Large intestine (tissue), 3 donors: ENCODE data around the gene SOST. TPM values are rescaled to one million over a fixed set of nuclear protein-coding genes. Genes with fewer than 3 reads are reported as not detected.

Source experiments
- DNase-seq, 2 donors: peaks; one replicate each; pipeline versions ENCODE4 v3.0.0 to v3.0.0-alpha.2; 2013
- H3K27ac ChIP-seq: one replicate; pipeline ENCODE4 v1.5.1; 2013; ENCODE audit warnings: low read length
- H3K27me3 ChIP-seq: 2 replicates; pipeline ENCODE4 v1.6.1; 2013; ENCODE audit warnings: low read length; ENCODE audit not compliant: control insufficient read depth, insufficient read depth
- H3K36me3 ChIP-seq: 2 replicates; pipeline ENCODE4 v1.6.1; 2013; ENCODE audit warnings: low read length; ENCODE audit not compliant: control insufficient read depth, insufficient read depth
- H3K4me1 ChIP-seq: one replicate; pipeline ENCODE4 v1.6.1; 2013; ENCODE audit warnings: low read length; ENCODE audit not compliant: control insufficient read depth, insufficient read depth
- H3K4me3 ChIP-seq: one replicate; pipeline ENCODE4 v1.5.1; 2013; ENCODE audit warnings: low read length
- H3K9me3 ChIP-seq: one replicate; pipeline ENCODE4 v1.6.1; 2013; ENCODE audit warnings: mild to moderate bottlenecking, low read depth, low read length, moderate library complexity; ENCODE audit not compliant: control insufficient read depth
- WGBS: methylation state at CpG from one replicate; pipeline ENCODE4 v1.1.5; 2013; ENCODE audit warnings: low lambda C conversion rate; ENCODE audit not compliant: insufficient coverage; 5-methylcytosine and 5-hydroxymethylcytosine counted together
- polyA plus RNA-seq: library from polyadenylated mRNA; unstranded; fragments of 120-200 nt; gene quantifications from one replicate; pipeline ENCODE4 v1.2.1, GENCODE V29; 2013

Gene SOST
- polyA plus RNA-seq, 1 donor, result not detected

DNA sequence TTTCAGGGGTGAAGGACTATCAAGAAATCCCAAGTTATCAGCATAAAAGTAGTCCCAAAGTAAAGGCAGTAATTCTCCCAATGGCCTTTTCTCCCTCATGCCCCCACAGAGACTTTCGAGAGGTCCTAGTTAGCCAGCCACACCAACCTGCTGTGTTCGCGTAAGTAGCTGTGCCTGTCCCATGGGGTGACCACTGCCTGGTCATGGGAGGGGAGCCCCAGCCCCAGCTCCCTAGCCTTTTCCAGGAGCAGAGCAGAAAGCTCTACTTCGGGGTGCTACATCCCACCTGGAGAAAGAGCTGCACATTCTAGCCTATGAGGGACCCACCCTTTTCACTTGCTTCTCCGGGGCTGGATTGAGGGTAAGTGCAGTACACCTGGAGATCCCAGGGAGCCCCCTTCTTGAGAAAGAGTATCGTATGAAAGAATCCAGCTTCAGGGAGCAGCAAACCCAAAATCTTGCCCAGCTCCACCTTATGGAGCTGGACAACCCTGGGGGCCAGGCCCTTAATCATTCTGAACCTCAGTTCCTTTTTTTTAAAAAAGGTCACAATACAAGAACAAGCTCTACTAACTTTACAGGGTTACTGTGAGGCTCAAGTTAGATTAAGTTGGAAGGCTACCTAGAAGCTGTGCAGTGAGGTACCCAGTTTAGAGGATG is 8.6 kb upstream of the SOST start:
- H3K9me3 ChIP-seq, result no peaks in the 10 kb centered on the region
- peaks cover 51% of the 10 kb centered on the region for H3K36me3 ChIP-seq
- no peak overlapping the region for H3K4me3 ChIP-seq
- H3K27ac ChIP-seq, result no peak overlapping the region
- no CpG with 5 or more reads among the region's 6 CpGs for WGBS
- H3K27me3 ChIP-seq, result no peaks in the 10 kb centered on the region
- H3K4me1 ChIP-seq, result no peaks in the 10 kb centered on the region
- no peak for DNase-seq

DNA sequence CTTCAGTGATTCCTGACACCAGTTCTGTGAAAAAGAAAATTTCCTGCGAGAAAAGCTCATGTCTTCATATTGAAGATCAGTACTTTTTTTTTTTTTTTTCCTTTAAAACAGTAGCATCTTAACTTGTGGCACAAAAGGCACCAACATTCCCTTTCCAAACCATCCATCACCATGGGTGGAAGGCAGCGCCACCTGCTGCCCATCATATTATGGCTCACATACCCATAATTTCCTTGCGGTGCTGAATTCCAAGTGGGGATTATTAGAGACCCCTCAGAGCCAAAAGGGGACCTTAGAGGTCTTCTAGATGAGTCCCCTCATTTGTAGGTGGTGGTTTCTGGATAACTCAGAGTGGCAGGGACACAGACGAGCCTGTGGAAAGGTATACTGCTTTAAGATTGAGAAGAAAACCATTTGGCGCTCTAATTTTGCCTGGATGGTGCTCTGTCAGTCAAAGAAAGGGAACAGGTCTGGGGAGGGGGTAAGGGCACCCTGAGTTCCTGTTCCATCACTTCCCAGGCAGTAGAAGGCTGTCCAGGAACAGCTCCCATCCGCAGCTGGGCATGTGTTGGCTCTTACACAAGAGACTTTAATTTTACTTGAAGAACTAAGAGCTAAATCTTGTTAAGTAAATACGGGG is 7.9 kb upstream of the SOST start:
- DNase-seq, result peak in 1 of 2 donors; percentile 16
- Histone ChIP-seq H3K9me3 (no peaks in the 10 kb centered on the region), H3K4me3 (no peak overlapping the region), H3K4me1 (no peaks in the 10 kb centered on the region), H3K27ac (no peak overlapping the region), H3K27me3 (no peaks in the 10 kb centered on the region), H3K36me3 (peaks cover 46% of the 10 kb centered on the region)
- WGBS, result 60% methylated on average over 3 of the region's 7 CpGs

DNA sequence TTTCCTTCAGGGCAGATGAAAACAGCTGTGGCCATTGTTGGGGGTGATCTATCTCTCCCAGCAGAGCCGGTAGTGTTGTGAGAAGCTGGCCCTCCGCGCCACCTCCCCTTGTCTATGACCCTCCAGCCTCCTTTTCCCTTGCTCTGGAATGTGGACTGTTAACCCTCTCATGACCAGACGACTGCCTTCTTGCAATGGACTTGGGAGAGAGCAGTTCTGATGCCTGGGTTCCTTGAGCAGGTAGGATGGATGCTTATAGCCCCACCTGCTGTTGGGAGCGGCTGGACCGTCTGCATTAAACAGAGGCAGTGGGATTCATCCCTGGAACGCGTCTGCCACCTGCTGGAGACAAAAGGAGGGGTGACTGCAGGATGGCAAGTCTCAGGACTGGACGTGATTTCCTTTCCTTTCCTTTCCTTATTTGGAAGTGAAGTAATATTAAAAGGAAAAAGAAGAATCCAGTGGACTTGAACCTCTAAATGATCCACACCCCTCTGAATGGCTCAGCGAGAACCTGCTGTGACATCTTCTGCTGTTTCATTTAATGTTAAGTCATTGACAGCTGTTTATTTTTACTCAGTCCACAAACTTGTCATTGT is 1.8 kb upstream of the SOST start:
- no peaks in the 10 kb centered on the region for H3K36me3 ChIP-seq
- no peak overlapping the region for H3K4me3 ChIP-seq
- WGBS, result no CpG with 5 or more reads among the region's 10 CpGs
- H3K27me3 ChIP-seq, result peaks cover 25% of the 10 kb centered on the region
- peak; percentile 93 to 94 for DNase-seq
- H3K4me1 ChIP-seq, result peaks cover 6% of the 10 kb centered on the region
- peak overlapping the region; percentile 30 for H3K27ac ChIP-seq
- H3K9me3 ChIP-seq, result peaks cover 2% of the 10 kb centered on the region

DNA sequence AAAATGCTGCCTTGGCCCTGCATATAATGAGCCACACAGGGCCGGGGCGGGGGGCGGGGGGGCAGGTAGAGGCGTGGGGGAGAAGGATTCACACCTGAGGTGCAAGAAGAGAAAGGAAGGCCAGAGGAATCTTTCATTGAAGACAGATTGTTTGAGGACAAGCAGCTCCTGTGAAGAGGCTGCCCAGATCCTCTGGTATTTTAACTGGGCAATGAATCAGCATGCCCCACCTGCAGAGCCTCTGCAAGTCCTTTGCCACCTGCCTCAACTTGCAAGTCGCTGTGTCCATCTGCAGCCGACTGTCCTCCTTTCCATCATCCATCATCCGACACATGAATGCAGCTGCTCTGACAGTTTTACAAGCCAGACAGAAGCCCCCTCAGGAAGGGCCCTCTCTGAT is 1.2 kb upstream of the SOST start:
- Histone ChIP-seq H3K4me1 (peaks cover 6% of the 10 kb centered on the region), H3K27ac (no peak overlapping the region), H3K4me3 (no peak overlapping the region), H3K27me3 (peaks cover 30% of the 10 kb centered on the region), H3K9me3 (peaks cover 7% of the 10 kb centered on the region), H3K36me3 (no peaks in the 10 kb centered on the region)
- no peak for DNase-seq
- WGBS, result no CpG with 5 or more reads among the region's 7 CpGs

DNA sequence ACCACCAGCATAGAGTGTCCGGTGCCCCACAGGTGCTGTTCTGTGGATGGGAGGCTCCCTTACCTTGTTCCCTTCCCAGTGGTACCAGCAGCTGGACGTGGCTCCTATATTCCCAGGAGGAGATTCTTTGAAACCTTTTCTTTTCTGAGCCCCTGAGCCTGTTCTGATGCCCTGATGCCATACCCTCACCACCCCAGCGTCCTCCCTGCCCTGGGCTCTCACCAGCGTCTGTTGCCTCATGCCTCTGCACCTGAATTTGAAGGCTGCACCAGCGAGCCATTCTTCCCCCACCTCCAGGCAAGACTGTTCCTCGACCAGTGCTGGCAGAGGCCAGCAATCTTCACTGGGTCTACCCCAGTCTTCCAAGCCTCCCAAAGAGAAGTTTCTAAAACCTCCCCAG is 505 bp downstream of the SOST start:
- Histone ChIP-seq H3K9me3 (peaks cover 7% of the 10 kb centered on the region), H3K4me3 (no peak overlapping the region), H3K4me1 (peaks cover 6% of the 10 kb centered on the region), H3K27me3 (peaks cover 42% of the 10 kb centered on the region), H3K36me3 (no peaks in the 10 kb centered on the region), H3K27ac (no peak overlapping the region)
- 100% methylated on average over 1 of the region's 6 CpGs for WGBS
- DNase-seq, result no peak

DNA sequence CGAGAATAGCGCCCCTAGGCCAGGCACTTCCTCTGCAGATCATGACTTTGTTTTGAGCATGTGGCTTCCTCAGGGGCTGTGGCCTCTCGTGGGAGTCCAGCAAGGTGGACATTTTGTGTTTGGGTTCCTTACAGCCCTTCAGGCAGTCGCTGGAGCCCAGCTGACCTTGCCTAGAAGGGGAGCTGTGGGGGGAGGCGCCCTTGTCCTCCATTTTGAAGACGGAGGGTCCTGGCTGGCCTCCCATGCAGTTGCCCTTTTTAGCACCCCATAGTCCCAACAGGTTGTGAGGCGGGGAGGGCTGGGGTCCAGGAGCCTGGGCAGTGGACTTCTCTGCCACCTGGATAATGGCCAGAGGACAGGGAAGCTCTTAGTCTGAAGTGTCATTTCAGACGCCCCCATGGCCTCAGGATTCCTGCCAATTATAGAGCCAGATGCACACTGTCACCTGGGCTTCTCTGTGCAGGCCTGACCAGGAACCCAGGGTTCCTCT is 1.4 kb downstream of the SOST start:
- peaks cover 44% of the 10 kb centered on the region for H3K27me3 ChIP-seq
- peaks cover 6% of the 10 kb centered on the region for H3K4me1 ChIP-seq
- H3K27ac ChIP-seq, result no peak overlapping the region
- H3K4me3 ChIP-seq, result no peak overlapping the region
- H3K36me3 ChIP-seq, result no peaks in the 10 kb centered on the region
- DNase-seq, result no peak
- peaks cover 7% of the 10 kb centered on the region for H3K9me3 ChIP-seq
- WGBS, result no CpG with 5 or more reads among the region's 8 CpGs

DNA sequence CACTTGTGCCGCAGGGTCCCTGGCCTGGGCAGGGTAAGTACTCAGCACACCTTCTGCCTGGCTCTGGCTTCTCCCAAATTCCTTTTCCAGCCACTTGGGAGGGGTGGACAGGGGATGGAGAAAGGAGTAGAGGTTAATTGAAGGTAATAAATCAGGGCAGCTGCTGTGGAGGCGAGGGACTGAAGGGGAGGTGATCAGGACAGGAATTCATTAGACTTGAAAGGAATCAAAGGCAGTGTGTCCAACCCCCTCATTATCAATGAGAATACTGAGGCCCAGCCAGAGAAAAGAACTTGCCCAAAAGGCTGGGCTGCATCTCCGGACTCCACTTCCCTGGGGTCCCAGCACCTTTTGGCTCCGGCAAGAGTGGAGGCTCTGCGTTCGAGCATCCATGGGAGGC is 2.4 kb downstream of the SOST start:
- no peaks in the 10 kb centered on the region for H3K36me3 ChIP-seq
- H3K4me1 ChIP-seq, result peaks cover 6% of the 10 kb centered on the region
- WGBS, result 83% methylated on average over 1 of the region's 6 CpGs
- H3K27me3 ChIP-seq, result peaks cover 44% of the 10 kb centered on the region
- H3K27ac ChIP-seq, result no peak overlapping the region
- H3K4me3 ChIP-seq, result no peak overlapping the region
- no peak for DNase-seq
- peaks cover 7% of the 10 kb centered on the region for H3K9me3 ChIP-seq

DNA sequence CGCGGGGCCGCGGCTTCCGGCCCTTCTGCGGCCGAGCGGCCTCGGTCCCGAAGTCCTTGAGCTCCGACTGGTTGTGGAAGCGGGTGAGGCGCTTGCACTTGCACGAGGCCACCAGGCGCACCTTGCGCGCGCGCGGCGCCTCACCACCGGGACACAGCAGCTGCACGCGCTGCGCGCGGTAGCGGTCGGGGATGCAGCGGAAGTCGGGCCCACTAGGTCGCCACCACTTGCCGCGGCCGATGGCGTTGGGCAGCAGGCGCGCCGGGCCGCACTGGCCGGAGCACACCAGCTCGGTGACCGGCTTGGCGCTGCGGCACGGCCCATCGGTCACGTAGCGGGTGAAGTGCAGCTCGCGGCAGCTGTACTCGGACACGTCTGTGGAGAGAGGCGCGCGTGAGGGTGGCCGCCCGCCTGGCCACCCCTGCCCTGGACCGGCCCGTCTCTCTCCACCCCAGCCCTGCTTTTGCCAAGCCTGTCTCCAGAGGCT is 3.2 kb downstream of the SOST start:
- no peak overlapping the region for H3K4me3 ChIP-seq
- H3K27ac ChIP-seq, result no peak overlapping the region
- peaks cover 47% of the 10 kb centered on the region for H3K27me3 ChIP-seq

DNA sequence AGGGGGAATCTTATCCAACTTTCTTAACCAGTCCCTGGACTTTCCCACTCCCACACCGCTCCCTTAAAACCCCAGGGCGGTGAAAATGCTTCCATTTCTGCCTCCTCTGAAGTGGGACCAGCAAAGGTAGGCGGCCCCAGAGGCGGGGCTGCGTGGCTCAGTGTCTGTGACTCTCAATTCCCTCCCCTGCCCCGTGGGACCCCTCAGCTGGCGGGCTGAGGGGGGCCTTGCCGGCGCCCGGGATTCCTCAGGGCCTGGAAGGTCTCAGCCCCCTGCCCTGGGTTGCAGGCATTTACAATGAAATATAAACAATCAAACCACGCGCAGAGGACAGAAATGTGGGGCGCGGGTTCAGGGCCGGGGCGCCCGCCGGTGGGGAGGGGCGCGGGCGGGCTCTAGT is 3.6 kb downstream of the SOST start:
- Histone ChIP-seq H3K27me3 (peaks cover 47% of the 10 kb centered on the region), H3K9me3 (peaks cover 7% of the 10 kb centered on the region), H3K27ac (no peak overlapping the region), H3K4me3 (no peak overlapping the region), H3K4me1 (no peaks in the 10 kb centered on the region), H3K36me3 (no peaks in the 10 kb centered on the region)
- DNase-seq, result no peak
- whole genome bisulfite sequencing, result no CpG with 5 or more reads among the region's 21 CpGs

More for the DNA sequence above, 3.2 kb downstream of the SOST start:
- H3K36me3 ChIP-seq, result no peaks in the 10 kb centered on the region
- DNase-seq, result peak; percentile 45 to 64
- WGBS, result no CpG with 5 or more reads among the region's 60 CpGs
- peaks cover 7% of the 10 kb centered on the region for H3K9me3 ChIP-seq
- no peaks in the 10 kb centered on the region for H3K4me1 ChIP-seq

DNA sequence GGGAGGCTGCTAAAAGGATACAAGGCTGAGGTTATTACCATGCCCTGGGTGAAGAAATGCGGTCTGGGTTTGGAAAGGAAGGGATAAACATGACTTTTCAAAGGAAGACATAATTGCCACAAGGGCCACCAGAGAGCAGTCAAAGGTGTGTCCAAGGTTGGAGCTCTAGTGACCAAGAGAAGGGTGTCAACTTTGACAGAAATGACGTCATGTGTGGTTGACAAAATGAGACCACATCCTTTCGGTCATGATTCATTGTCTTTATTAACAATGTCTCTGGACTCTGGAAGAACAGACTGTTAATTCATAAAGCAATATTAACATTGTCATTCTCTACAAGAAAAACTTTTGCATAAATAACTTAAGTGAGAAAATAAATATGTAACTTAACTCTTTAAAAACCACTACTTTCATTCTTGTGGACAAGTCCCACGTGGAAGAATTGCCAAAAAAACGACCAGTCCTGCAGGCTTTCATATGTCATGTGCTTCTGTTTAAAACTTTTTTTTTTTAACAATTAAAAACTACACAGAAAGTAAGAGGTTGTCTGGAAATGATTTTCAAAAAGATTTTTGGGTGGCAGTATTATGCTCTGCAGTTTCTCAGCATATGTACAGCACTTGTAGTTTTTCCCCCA is 5.0 kb downstream of the SOST start:
- no peak for DNase-seq
- 100% methylated on average over 1 of the region's 5 CpGs for WGBS
- H3K4me1 ChIP-seq, result no peaks in the 10 kb centered on the region
- peaks cover 7% of the 10 kb centered on the region for H3K9me3 ChIP-seq
- no peak overlapping the region for H3K4me3 ChIP-seq
- H3K27me3 ChIP-seq, result peaks cover 47% of the 10 kb centered on the region
- H3K36me3 ChIP-seq, result no peaks in the 10 kb centered on the region
- no peak overlapping the region for H3K27ac ChIP-seq
